Right renal cortex interstitium (tissue), 3 donors: ENCODE results near the gene ZBTB18. TPM values are rescaled to one million over a fixed set of nuclear protein-coding genes. Genes with fewer than 3 reads are reported as not detected.

Experiments used
- DNase-seq, 3 donors: peaks; one replicate each; pipeline ENCODE4 v3.0.0-alpha.2; 2013; ENCODE audit warnings: low read depth in 3 of 3, low spot score in 2 of 3
- polyA plus RNA-seq, 3 donors: library from polyadenylated mRNA; unstranded; fragments of 120-200 nt; gene quantifications; one replicate each; pipeline ENCODE4 v1.2.1, GENCODE V29; 2013; ENCODE audit not compliant: insufficient read length in 3 of 3

ZBTB18 gene
- polyA plus RNA-seq, 3 donors: 22.3 to 24.5 (median 24.1) TPM

- no peak for DNase-seq
These were observed 34.8 kb downstream of the ZBTB18 start for GRCh38 chr1:244085891-244086290.

GRCh38 chr1:244087021-244087560, 36.0 kb downstream of the ZBTB18 start:
- DNase-seq: no peak

GRCh38 chr1:244087611-244088010, 36.5 kb downstream of the ZBTB18 start:
- no peak for DNase-seq

DNA sequence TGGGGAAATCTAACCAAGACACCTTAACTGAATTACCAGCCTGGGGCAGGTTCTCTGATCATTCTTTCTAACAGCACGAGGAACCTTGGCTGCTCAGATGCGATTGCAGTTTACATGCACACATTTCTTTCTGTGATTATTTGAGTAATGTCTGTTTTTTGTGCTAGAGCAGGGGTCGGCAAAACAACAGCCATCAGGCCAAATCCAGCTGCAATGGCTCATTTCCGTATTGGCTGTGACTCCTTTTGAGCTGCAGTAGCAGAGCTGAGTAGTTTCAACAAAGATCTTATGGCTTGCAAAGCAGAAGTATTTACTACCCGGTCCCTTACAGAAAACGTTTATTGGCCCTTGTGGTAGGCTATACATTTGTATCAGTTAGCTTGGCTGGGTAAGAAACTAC, 37.1 kb downstream of the ZBTB18 start:
- DNase-seq: no peak

- no peak for DNase-seq
These were observed 38.5 kb downstream of the ZBTB18 start for GRCh38 chr1:244089561-244089960.

DNA sequence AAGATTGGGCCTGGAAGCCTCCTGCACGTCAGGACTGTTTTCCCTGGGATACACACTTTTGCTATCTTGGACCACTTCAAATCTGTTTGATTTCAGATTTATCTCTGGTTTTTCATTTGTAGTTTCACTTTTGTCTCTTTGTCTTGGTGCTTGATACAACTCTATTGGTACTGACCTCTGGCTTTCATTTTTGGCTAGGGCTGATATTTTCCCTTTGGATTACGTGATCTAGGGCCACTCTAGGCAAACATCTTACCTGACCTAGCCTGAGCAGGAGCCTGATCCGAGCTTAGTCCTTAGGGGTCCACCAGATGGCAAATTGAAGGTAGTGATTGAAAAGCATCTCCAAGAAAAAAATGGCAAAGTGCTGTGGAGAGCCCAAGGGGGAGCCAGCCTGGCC, 39.6 kb downstream of the ZBTB18 start:
- no peak for DNase-seq

DNA sequence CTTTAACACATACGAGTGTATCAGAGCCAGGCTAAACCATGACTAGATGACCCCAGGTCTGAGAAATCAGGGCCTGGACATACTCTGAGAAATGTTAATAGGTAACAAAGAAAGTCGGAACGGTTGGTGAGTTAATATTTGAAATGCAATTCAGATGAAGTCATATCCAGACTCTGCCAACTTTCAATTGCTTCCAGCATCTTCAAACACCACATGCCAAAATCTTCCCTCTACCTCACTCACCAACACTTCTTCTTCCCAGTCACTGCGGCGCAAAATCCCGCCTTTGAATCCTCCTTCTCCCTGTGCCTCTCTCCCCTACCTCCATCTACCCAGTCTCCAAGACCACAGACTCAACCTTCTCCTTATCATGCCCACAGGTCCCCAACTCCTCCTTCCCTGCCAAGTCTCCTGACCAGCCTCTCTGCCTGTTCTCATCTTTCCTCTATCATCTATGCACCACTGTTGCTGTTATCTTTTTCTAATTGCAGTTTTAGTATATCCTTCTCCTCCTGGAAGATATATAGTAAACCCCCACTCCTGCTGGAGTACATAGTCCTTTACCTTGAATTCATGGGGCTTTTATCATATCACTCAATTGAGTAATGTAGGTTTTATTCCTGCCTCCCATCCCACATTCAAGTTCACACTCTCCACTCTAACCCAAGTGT, 41.3 kb downstream of the ZBTB18 start:
- DNase-seq: no peak

- no peak for DNase-seq
These were observed 42.0 kb downstream of the ZBTB18 start for GRCh38 chr1:244092964-244093638.

DNA sequence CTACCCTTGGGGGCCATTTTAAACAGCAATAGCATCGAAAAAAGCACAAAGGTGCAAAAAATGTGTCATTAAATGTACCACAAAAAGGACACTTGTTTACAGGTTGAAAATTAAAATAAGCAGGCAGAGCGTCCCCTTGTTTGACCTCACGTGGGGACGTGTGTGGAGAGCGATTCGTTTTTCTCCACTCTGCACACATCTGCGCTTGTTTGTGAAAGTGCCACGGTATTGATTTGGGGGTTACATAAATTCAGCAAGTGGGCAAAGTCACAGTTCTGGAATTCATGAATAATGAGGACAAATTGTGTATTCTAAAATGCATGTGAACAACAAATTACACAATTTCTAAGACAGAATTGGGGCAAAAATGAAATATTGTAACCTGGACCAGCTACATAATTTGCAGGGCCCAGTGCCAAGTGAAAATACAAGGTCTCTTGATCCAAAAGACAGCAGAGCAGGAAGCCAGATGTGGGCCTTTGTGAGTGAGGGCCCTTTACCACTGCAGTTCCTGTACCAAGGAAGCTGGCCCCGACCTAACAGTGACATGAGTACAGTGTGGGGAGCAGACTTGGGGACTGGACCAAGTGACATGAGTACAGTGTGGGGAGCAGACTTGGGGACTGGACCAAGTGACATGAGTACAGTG, 43.9 kb downstream of the ZBTB18 start:
- no peak for DNase-seq

- no peak for DNase-seq
These were observed 44.4 kb downstream of the ZBTB18 start for GRCh38 chr1:244095529-244095911.

GRCh38 chr1:244096066-244096610, 45.1 kb downstream of the ZBTB18 start:
- no peak for DNase-seq

DNA sequence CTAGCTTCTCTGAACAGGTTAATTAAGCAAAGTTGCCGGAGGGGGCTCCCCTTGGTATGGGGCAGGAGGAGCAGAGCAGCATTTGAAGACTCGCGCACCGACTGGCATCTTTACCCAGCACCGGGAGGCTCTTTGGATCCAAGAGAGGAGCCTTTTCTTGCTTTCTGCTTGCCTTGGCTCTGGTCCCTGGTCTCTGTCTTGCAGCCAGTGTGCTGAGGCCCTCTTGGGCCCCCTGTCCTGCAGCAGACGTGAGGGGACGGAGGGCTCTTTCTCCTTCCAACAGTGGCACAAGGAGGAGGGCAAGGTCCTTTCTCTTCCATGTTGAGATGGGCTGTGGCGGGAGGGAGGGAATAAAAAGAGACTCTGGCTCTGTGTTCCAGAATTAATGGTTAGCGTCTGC, 45.6 kb downstream of the ZBTB18 start:
- no peak for DNase-seq

GRCh38 chr1:244097523-244098405, 46.7 kb downstream of the ZBTB18 start:
- no peak for DNase-seq

- no peak for DNase-seq
These were observed 48.3 kb downstream of the ZBTB18 start for GRCh38 chr1:244099258-244099930.

DNA sequence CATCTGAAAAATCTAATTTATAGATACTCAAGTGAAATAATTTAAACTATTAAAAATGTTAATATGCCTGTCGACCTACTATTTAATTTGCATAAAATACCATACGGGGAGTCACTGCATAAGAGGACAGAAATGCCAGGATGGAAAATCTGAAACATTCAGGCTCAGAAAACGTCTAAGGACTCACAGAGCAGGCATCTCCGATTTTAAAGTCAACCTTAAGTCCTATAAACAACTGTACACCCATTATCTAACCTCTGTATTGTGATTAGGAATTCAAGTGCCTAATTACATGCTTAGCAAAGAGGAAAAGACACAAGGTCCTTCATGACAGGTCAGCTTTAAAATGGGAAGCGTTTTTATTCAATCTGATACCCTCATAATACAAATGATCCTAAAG, 49.2 kb downstream of the ZBTB18 start:
- no peak for DNase-seq

DNA sequence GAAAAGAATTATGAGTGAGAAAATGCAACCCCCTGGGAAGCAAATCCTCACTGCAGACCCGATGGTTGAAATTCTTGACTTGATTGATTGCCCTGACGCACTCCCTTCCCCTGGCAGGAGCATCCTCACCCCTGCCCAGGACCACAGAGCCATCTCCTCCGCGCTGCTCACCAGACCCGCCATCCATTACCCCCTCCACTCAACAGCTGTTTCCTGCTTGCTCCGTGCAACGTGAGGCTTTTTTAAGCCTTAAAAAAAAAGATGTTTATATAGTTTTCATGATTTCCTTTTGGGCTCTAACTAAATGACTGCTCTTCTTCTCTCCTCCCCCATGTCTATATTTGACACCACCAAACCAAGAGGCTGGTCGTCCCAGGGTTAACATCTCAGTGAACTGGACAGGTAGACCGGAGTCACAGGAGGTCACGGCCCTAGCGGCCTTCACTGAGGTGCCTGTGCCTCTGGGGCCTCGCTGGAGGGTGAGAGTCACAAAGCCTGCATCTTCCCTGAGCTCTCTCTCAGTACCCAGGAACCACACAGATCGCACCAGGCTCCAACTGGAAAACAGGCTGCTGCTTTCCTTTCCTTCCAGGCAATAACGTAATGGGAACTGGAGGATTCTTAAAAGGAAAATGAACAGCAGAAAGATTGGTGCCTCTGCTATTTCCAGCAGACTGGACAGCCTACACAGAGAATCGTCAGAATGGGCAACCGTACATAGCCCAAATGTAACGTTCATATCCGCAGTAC, 49.8 kb downstream of the ZBTB18 start:
- no peak for DNase-seq

DNA sequence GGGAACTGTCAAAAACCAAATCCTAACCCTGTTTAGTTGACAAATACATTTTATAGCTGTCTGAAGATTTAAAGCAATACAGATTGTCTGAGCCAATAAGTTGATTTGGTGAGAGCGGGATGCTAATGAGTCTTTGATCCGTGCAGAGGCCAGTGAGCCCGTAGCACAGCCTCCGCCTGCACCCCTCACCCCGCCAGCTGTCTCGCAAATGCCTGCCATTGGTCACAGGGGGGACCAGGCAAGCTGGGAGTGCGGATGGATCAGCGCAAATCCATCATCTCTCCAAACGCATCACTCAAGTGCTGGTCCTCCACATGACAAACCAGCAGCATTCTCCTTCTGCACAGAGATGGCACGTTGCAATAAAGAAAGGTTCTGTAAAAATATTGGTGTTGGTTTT, 51.0 kb downstream of the ZBTB18 start:
- DNase-seq: no peak

DNA sequence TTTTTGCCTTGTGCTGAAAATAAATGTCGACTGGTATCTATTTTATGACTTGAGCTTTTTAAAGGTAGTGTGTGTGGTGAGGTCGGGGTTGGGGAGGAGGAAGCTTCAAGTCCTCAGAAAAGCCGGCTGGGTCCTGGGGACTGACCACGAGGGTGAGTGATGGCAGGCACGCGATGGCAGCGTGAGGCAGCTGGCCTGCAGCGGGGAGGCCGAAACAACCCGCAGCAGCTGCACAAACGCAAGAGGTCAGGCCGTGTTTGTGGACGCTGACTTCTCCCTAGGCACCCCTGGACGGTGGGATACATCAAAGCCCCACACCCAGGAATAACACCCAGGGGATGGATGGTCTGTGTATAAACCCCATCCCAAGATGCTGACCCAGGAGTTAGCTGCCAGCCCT, 51.4 kb downstream of the ZBTB18 start:
- DNase-seq: no peak

GRCh38 chr1:244104309-244105060, 53.4 kb downstream of the ZBTB18 start:
- DNase-seq: no peak
